IPS-11a (cell line): ENCODE data around the gene SERTM1.

Experiments
- H3K4me3 ChIP-seq: one replicate; pipeline ENCODE4 v1.5.1; 2013; ENCODE audit warnings: low read depth, low read length, control low read depth

The SERTM1 gene

GRCh38 chr13:36709136-36709890 lies 35.5 kb downstream of the SERTM1 start:
- H3K4me3 ChIP-seq, result no peak overlapping the region

- no peak overlapping the region for H3K4me3 ChIP-seq
Observed at GRCh38 chr13:36710396-36710795, 36.6 kb downstream of the SERTM1 start.

DNA sequence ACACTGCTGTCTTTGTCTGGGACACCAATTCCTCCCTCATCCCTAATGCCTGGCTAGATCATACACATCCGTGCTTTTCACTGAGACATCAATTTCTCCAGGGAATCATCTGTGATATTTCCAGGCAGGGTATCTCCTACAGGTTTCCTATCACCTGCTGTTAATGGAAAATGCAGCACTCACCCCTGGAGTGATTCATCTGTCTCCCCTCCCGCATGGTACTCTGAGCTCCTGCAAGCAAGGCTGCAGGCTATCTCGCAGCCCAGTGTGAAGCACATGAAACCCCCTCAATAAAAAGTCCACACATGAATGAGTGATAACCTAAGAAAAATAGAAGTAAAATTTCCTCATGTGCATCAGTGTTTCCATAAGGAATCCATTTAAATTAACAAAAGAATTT lies 38.5 kb downstream of the SERTM1 start:
- H3K4me3 ChIP-seq, result no peak overlapping the region

GRCh38 chr13:36712770-36713169 lies 39.0 kb downstream of the SERTM1 start:
- H3K4me3 ChIP-seq, result no peak overlapping the region

GRCh38 chr13:36713887-36714286 lies 40.1 kb downstream of the SERTM1 start:
- no peak overlapping the region for H3K4me3 ChIP-seq

DNA sequence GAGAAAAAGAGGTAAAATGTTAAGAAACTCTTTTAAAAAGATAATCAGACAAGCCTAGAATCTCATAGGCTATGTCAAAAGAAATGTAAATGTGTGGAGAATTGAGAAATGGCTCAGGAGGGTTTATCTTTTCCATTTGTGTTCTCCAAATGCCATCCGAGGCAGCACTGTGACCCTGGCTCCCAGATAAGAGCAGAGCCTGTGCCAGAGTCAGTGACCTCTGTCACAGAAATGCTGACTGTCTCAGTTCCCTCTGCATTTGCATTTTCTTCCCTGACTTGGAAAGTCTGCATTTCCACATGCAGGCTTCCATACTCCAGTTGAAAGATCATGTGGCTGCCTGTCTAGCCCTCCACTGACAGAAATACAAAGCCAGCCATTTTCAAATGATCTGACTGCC lies 42.0 kb downstream of the SERTM1 start:
- no peak overlapping the region for H3K4me3 ChIP-seq

DNA sequence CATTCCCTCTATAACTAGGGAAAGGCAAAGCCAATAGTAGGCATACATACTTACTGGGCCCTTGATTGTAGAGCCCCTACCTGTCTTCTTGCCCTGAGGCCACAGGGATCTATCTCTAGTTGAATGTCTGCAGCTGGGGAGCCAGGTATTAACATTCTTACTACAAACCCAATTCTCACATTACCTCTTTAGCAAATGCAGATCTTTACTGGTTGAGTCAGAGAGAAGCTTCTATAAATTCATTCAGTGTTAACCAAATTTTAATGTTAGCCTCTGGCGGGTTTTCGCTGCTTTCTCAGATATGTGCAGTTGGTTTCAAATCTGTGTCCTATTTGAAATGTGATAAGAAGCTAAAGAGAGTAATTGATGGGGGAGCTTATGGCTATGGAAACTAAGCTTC lies 43.2 kb downstream of the SERTM1 start:
- H3K4me3 ChIP-seq, result no peak overlapping the region

DNA sequence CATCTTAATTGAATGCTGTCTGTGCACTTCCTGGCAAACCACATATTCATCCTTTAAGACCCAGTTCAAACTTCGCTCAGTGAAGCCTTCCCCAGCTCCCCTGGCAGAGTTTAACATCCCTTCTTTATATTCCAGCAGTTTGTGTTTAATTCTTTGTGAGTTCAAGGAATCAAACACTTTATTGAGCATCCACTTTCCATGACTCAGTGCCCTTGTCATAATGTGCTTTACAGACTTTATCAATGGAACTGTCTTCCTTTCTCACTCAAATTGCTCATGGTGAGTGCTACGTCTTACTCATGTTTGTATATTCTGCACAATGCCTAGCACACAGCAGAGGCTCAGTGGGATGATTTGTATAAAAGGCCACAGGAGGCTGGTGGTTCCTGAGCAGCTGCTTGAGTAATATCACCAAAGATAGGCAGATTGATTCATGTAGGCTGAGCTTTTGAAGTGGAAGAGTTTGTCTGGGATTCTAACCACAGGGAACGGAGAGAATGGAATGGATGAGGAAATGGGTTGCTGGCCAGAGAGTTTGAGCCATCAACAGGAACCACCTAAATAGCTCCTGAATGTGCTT lies 44.2 kb downstream of the SERTM1 start:
- H3K4me3 ChIP-seq, result no peak overlapping the region

GRCh38 chr13:36718686-36719085 lies 44.9 kb downstream of the SERTM1 start:
- no peak overlapping the region for H3K4me3 ChIP-seq

DNA sequence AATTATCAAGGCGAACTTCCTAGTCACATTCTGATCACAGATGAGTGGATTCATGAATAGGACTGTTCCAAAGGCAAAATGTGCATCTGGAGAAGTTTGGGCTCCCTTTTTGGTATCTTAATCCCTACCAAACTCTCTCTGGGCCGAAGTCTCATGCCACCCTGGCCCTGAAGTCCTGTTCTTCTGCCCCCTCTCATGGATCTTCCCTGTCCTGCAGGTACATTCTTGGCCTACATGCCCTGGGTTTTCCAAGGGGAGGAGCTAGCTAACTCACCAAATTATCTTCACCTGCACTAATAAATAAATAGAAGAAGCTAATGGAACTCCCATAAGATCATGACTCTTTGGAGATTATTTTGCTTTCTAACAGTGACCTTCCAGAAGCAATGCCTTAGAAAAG lies 50.3 kb downstream of the SERTM1 start:
- no peak overlapping the region for H3K4me3 ChIP-seq

- H3K4me3 ChIP-seq, result no peak overlapping the region
Observed at GRCh38 chr13:36725936-36726335, 52.1 kb downstream of the SERTM1 start.

- H3K4me3 ChIP-seq, result no peak overlapping the region
Observed at GRCh38 chr13:36728006-36728405, 54.2 kb downstream of the SERTM1 start.

DNA sequence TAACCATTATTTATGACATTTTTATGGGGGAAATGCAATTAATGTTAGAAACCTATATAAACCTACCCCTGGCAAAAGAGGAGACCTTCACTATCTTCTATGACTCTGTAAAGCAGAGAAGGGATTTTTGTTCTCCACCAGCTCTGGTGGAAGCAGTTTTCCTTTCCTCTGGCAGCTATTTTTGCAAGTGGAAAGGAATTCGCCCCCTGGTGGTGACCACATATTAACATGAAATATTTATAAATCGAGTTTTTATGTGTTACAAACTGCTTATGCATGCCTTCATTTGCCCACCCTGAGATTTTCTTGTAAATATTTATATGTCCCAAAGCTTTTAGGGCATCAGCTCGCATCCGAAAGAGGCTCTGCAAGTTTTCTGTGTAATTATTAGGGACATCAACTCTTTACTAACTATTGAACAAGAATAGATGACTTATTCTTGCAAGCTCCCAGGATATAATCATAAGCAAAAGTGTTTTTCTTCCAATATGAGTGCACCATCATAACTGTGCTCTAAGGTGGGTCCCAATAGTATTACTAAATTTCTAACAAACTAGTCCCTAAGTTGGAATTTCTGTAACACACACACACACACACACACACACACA lies 62.4 kb downstream of the SERTM1 start:
- no peak overlapping the region for H3K4me3 ChIP-seq

DNA sequence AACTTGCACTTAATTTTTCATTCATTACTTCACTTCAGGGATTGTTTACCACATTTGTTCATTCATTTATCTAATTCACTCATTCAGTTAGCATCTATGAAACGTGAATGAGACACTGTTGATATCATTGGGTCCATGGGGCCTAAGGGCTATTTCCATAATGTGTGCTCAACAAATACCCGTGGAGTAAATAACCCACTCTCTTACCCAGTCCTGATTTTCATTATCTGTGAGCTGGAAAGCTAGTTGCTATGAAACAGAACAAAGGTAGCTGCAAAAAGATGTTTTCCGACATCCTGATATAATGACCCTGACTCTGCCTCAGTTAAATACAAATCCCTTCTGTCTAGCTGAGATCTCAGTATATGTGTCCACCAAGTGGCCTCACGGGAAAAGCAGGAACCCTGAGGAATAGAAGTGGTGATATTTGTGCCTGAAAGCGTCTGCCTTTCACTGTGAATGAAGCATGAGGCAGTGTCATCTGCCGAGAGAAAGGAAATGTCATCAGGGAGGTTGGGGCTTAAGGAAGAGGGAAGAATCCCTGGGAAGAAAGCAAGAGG lies 63.8 kb downstream of the SERTM1 start:
- no peak overlapping the region for H3K4me3 ChIP-seq

- H3K4me3 ChIP-seq, result no peak overlapping the region
Observed at GRCh38 chr13:36745436-36745835, 71.6 kb downstream of the SERTM1 start.

GRCh38 chr13:36746051-36746450 lies 72.2 kb downstream of the SERTM1 start:
- no peak overlapping the region for H3K4me3 ChIP-seq
